Right ventricle myocardium superior (tissue), 1 donor: Measurements from ENCODE around the gene OAS3. TPM values are rescaled to one million over a fixed set of nuclear protein-coding genes. Genes with fewer than 3 reads are reported as not detected.

Source experiments
- ATAC-seq: fragments of 200-7000 bp; cut with Tn5 transposase; one replicate; pipeline ENCODE4 v1.9.1; 2020; ENCODE audit warnings: mild to moderate bottlenecking; ENCODE audit not compliant: poor library complexity
- DNase-seq: peaks from one replicate; pipeline ENCODE4 v3.0.0-alpha.2; 2020
- intact Hi-C: fragments of 100-400 bp; cut with DNase I; formaldehyde crosslinking; loops from one replicate; pipeline ENCODE4 v1.11.2; 2022
- total RNA-seq: library from RNA; stranded (reverse); fragmentation: NEBNext Ultra II Directional; extraction: Animal tissue kit (Norgen Biotek cat#: 25700); gene quantifications from one replicate; pipeline ENCODE4 v1.2.1, GENCODE V29; 2021
- donor health status: DM: no; HTN: yes; CAD: no; lungs with severe emphysema.

Gene OAS3
- total RNA-seq, 1 donor from 2014 or later: 5.1 TPM

DNA sequence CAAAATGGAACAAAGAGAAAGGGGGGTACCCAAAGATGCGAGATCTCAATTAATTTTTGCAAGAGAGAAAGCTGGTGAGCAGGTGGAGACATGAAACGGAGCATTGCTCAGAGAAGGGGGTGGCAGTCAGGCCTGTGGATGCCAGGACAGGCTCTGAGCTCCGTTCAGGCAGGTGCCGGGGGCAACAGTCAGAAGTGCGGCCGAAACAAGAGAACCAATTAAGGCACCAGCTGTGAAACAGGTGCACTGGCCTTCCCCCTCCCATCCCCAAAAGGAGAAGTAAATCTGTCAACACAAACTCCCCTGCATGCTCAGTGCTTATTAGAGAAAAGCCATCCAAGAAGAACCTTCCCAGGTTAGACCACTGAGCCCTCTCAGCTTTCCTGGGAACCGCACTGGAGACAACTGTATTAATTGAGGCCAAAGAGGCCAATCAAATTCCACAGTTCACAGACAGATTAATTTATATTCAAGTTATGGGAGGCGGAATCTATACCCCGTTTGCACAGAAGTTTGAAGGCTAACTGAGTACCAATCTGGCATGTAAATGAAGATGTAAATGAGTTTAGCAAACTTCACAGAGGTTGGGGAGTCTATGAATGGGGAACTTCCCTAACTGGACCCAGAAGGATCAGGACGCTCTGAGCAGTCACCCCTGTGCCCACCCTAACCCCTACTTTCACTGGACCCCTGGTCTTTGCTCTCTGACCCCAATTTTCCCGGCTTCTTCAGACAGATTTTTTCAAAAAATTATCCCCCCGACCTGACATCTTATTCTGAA, 60.9 kb downstream of the OAS3 start:
- DNase-seq: no peak
- ATAC-seq: no peak
- intact Hi-C loops: no loop called here

- no peak for ATAC-seq
- intact Hi-C loops: no loop called here
Observed at GRCh38 chr12:113000433-113000832, 62.2 kb downstream of the OAS3 start.

DNA sequence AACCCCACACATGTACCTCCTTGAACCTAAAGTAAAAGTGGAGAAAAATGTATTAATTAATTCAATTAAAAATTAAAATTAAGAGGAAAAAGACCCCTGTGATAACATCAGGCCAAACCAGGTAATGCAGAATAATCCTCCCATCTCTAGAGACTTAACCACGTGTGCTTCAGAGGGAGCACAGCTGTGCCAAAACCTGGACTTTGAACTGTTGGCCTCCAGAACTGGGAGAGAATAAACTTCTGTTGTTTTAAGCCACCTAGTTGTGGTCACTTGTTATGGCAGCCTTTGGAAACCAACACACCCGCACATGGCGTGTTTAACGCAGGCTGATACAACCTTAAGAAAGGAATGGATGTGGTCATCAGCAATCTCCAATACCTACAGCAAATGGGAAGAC, 63.9 kb downstream of the OAS3 start:
- DNase-seq (no peak), ATAC-seq (no peak)
- intact Hi-C loops: no loop called here

More at GRCh38 chr12:113000433-113000832, 62.2 kb downstream of the OAS3 start:
- no peak for DNase-seq

DNA sequence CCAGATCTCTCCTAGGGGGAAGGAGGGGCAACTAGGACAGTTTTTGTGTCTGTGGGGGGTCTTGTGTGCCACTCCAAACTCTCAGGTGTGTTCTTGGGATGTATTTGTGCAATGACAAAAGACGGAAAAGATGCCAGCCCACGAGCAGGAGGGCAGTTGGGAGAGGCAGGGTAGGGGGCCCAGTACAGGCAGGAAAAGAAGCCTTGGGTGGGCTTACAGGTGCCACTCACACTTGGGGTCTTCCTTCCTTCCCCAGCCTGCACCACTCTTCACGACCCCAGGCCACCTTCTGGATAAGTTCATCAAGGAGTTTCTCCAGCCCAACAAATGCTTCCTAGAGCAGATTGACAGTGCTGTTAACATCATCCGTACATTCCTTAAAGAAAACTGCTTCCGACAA, 64.4 kb downstream of the OAS3 start:
- intact Hi-C loops: no loop called here
- DNase-seq (no peak), ATAC-seq (no peak)

GRCh38 chr12:113003636-113004035, 65.4 kb downstream of the OAS3 start:
- ATAC-seq (no peak), DNase-seq (no peak)
- intact Hi-C loops: no loop called here

GRCh38 chr12:113005762-113006161, 67.5 kb downstream of the OAS3 start:
- no peak for DNase-seq
- no peak for ATAC-seq
- intact Hi-C loops: no loop called here

DNA sequence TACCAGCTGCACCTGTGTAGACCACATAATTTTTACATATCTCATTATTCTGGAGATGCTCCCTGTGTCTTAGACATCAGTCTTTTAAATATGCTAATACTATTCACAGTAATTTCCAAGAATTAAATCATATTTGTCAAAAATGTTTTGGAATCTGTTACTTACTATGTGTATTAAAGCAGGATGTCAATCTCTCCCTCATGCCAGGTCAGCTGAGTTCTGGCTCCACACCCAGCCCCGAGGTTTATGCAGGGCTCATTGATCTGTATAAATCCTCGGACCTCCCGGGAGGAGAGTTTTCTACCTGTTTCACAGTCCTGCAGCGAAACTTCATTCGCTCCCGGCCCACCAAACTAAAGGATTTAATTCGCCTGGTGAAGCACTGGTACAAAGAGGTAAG, 67.9 kb downstream of the OAS3 start:
- intact Hi-C loops: no loop called here
- no peak for DNase-seq

DNA sequence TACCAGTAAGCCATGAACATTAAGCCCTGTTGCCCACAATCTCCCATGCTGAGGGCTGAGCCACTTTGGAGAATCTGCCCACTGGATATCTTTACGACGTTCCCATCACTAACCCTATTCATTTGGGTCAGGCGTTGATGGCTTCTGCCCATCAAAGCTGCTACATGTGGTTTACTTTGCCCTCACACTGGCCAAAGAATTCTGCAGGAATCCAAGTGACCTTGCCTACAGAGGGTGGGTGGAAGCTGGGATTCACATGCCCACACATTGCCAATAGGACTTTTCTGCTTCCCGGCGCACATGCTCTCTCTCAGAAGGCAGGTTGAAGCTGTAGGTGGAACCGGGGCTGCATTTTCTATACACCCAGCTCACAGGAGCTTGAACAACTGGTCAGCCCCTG, 68.4 kb downstream of the OAS3 start:
- ATAC-seq (no peak), DNase-seq (no peak)
- intact Hi-C loops: no loop called here

More for the DNA sequence above, 67.9 kb downstream of the OAS3 start:
- no peak for ATAC-seq

GRCh38 chr12:113007166-113007565, 68.9 kb downstream of the OAS3 start:
- no peak for DNase-seq
- ATAC-seq: no peak
- intact Hi-C loops: no loop called here

DNA sequence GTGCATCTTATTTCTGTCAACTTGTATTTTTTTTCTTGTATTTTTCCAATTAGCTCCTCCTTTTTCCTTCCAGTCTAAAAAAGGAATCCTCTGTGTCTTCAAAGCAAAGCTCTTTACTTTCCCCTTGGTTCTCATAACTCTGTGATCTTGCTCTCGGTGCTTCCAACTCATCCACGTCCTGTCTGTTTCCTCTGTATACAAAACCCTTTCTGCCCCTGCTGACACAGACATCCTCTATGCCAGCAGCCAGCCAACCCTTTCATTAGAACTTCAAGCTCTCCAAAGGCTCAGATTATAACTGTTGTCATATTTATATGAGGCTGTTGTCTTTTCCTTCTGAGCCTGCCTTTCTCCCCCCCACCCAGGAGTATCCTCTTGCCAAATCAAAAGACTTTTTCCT, 72.4 kb downstream of the OAS3 start:
- no peak for DNase-seq
- intact Hi-C loops: no loop called here
- no peak for ATAC-seq

GRCh38 chr12:113014565-113014964, 76.3 kb downstream of the OAS3 start:
- intact Hi-C loops: no loop called here
- DNase-seq (no peak), ATAC-seq (no peak)

GRCh38 chr12:113016796-113017195, 78.5 kb downstream of the OAS3 start:
- intact Hi-C loops: no loop called here

DNA sequence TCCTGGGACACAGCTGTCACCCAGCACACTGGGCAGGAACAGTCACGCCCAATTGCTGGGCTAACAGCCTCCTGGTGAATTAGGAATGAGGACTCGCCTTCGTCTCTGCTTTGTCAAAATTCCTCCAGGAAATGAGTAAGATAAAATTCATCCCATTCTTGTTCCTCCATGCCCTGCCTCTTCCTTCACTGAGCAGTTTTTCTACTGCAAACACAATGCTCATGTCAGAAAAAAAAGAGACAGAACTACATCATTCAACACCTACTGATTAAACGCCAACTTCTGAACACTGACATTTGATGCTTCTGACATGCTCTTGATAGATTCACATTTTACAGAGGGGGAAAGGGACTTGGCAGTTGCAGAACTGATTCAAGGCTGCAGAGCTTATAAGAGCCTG, 80.8 kb downstream of the OAS3 start:
- ATAC-seq (no peak), DNase-seq (no peak)
- intact Hi-C loops: no loop called here

More at GRCh38 chr12:113016796-113017195, 78.5 kb downstream of the OAS3 start:
- DNase-seq: no peak
- ATAC-seq: no peak

DNA sequence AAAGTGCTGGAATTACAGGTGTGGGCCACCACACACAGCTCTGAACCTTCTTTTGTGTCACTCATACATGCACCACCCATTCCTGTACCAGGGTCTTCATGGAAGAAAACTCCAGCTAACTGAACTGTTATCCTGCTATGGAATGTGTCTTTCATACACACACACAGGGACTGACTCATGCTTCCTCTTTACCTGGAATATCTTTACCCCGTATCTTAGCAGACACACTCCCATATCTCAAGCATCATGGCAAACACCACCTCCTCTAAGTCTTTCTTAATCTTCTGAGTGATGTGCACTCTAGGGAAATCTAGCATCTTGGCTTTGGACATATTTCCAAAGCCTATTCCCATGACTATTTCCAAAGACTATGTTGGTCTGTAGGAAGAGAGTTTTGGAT, 83.2 kb downstream of the OAS3 start:
- DNase-seq (no peak), ATAC-seq (no peak)
- intact Hi-C loops: no loop called here

Other genes with a start within 250 kb of the OAS3 start
- not detected for gene RPH3A, start 146.7 kb upstream of the OAS3 start, total RNA-seq
- 4.6 TPM for gene OAS1, start 31.5 kb upstream of the OAS3 start, total RNA-seq
- gene OAS2, start 40.0 kb downstream of the OAS3 start, total RNA-seq: 3.7 TPM
- gene DTX1, start 118.3 kb downstream of the OAS3 start, total RNA-seq: 1.6 TPM
- not detected for gene RASAL1, start 197.3 kb downstream of the OAS3 start, total RNA-seq
- not detected for gene CFAP73, start 211.2 kb downstream of the OAS3 start, total RNA-seq
- 33.6 TPM for gene DDX54, start 247.0 kb downstream of the OAS3 start, total RNA-seq
- 16.3 TPM for gene RITA1, start 247.2 kb downstream of the OAS3 start, total RNA-seq